Retinal pigment epithelial cell (primary cell): ENCODE data around the gene EIF4G3.

ENCODE experiments used
- DNase-seq: peaks from one replicate; pipeline ENCODE4 v3.0.0-alpha.2; 2010; ENCODE audit warnings: low read depth
- H3K4me3 ChIP-seq: 2 replicates; pipeline ENCODE4 v1.5.1; 2011; ENCODE audit warnings: mild to moderate bottlenecking, low read length, control low read depth, moderate library complexity
- TF ChIP-seq, protein P1 (sequence below): conservative IDR thresholded peaks from 2 replicates; pipeline ENCODE4 v1.5.1; 2011; ENCODE audit warnings: low read depth, low read length, control low read depth, inconsistent platforms

EIF4G3 gene

GRCh38 chr1:21126324-21126723 is 50.4 kb downstream of the EIF4G3 start:
- no peak for DNase-seq
- H3K4me3 ChIP-seq, result no peak overlapping the region
- TF ChIP-seq, protein P1, sequence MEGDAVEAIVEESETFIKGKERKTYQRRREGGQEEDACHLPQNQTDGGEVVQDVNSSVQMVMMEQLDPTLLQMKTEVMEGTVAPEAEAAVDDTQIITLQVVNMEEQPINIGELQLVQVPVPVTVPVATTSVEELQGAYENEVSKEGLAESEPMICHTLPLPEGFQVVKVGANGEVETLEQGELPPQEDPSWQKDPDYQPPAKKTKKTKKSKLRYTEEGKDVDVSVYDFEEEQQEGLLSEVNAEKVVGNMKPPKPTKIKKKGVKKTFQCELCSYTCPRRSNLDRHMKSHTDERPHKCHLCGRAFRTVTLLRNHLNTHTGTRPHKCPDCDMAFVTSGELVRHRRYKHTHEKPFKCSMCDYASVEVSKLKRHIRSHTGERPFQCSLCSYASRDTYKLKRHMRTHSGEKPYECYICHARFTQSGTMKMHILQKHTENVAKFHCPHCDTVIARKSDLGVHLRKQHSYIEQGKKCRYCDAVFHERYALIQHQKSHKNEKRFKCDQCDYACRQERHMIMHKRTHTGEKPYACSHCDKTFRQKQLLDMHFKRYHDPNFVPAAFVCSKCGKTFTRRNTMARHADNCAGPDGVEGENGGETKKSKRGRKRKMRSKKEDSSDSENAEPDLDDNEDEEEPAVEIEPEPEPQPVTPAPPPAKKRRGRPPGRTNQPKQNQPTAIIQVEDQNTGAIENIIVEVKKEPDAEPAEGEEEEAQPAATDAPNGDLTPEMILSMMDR, result no peak

DNA sequence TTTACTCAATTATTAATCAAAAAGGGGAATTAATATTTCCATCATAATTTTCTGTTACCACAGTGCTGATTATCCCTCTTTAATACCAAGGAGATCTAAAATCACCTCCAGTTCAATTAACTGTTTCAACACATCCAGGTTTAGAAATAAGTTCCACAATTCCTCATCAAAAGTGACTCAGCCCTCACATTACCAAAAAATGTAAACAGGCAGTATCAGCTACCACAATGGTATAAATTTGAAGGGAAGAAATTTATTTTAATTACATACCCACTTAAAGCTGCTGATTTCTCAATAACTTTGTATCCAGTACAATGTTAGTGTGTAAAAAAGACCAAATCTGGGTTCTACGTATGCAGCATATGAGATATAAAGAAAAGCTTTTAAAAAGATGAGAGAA is 51.9 kb downstream of the EIF4G3 start:
- DNase-seq, result no peak
- TF ChIP-seq, protein P1, result no peak
- no peak overlapping the region for H3K4me3 ChIP-seq

DNA sequence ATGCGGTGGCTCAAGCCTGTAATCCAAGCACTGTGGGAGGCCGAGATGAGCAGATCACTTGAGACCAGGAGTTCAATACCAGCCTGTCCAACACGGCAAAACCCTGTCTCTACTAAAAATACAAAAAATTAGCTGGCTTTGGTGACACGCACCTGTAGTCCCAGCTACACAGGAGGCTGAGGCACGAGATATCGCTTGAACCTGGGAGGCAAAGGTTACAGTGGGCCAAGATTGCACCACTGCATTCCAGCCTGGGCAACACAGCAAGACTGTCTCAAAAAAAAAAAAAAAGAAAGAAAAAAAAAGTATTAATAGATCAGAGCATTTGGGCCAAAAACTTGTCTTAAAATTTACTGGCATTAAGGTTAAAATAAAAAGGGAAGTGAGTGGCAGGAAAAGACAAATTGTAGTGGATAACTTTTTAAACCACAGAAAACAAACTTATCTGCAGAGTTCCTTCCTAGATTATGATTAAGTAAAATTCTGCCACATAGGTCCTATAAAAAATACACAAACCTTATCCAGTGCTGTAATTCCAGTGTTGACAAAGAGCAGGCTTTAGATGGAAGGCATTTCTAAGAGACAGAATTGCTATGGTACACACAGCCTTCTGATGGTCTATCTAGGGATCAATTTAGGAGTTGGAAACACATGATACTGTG is 53.3 kb downstream of the EIF4G3 start:
- no peak overlapping the region for H3K4me3 ChIP-seq
- TF ChIP-seq, protein P1, result no peak
- no peak for DNase-seq

DNA sequence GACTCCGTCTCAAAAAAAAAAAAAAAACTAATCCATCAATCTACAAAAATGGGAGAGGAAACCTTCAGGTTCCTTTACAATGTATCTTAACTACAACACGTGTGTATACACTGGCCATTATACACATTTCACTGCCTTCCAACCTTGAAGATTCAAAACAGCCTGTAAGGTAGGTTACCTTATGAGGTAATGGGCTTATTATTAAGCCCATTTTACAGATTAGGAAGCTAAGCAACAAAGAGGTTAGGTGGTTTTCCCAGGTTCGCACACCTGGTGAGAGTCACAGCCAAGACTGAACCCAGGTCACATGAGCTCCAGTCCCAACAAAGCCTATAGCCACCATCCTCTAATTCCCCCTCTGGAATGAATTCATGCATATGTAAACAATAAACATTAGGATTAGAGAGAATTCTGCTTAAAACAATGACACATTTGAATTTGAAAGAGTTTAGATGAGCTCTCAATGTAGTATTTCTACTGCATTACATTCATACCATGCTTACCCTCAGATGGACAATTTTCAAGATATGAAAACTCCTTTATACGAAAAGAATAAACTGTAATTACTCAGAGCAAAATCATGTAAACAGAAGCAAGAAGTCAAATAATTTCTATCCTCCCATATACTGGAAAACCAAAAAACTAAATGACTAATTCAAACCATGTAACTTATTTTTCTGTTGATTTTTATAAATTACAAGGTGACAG is 54.8 kb downstream of the EIF4G3 start:
- no peak overlapping the region for H3K4me3 ChIP-seq
- TF ChIP-seq, protein P1, result no peak
- no peak for DNase-seq

- no peak overlapping the region for H3K4me3 ChIP-seq
- TF ChIP-seq, protein P1, result no peak
- no peak for DNase-seq
These were observed 58.5 kb downstream of the EIF4G3 start for GRCh38 chr1:21118167-21118566.

DNA sequence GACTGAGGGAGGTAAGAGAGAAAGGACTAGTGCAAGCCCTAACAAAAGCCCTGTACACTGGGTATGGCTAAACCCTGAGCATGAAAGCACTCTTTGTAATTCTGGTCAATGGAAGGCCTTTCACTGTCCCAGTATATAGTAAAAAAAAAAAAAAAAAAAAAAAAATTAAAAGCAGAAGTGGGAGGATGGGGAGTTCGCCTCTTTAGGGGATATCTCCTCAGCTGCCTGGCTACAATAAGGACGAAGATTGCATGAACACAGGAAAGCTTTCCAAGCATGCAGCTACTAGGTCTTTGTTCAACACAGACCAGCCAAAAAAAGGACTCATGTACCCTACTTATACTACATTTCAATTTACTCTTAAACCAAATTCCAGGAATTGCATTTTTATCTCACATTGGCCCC is 59.1 kb downstream of the EIF4G3 start:
- no peak for DNase-seq
- no peak overlapping the region for H3K4me3 ChIP-seq
- TF ChIP-seq, protein P1, result no peak

- DNase-seq, result no peak
- H3K4me3 ChIP-seq, result no peak overlapping the region
- TF ChIP-seq, protein P1, result no peak
These were observed 59.5 kb downstream of the EIF4G3 start for GRCh38 chr1:21117159-21117558.
